C1 segment of cervical spinal cord (tissue), 14 donors: ENCODE results near the gene CHST8.

ENCODE experiments used
- DNase-seq, 14 donors: peaks; one replicate each; lab custom pipeline; 2025; lab: John Stamatoyannopoulos, UW

Gene CHST8

GRCh38 chr19:33763633-33764371, 142.0 kb downstream of the CHST8 start:
- peak in 11 of 14 donors; percentile 3 to 88 (median 30) for DNase-seq

GRCh38 chr19:33766623-33767022, 144.9 kb downstream of the CHST8 start:
- DNase-seq, result no peak

- no peak for DNase-seq
These were observed 146.2 kb downstream of the CHST8 start for GRCh38 chr19:33767898-33768413.

- no peak for DNase-seq
These were observed 147.5 kb downstream of the CHST8 start for GRCh38 chr19:33769208-33769607.

GRCh38 chr19:33770107-33770506, 148.4 kb downstream of the CHST8 start:
- peak in 1 of 14 donors; percentile 16 for DNase-seq

- DNase-seq, result peak in 11 of 14 donors; percentile 13 to 82 (median 57)
These were observed 149.8 kb downstream of the CHST8 start for GRCh38 chr19:33771384-33772101.

- DNase-seq, result no peak
These were observed 150.5 kb downstream of the CHST8 start for GRCh38 chr19:33772102-33772857.

GRCh38 chr19:33772858-33773180, 151.1 kb downstream of the CHST8 start:
- DNase-seq, result no peak

- no peak for DNase-seq
These were observed 152.2 kb downstream of the CHST8 start for GRCh38 chr19:33773704-33774624.

- DNase-seq, result no peak
These were observed 153.0 kb downstream of the CHST8 start for GRCh38 chr19:33774751-33775150.

- DNase-seq, result no peak
These were observed 154.2 kb downstream of the CHST8 start for GRCh38 chr19:33775731-33776487.

- no peak for DNase-seq
These were observed 155.6 kb downstream of the CHST8 start for GRCh38 chr19:33777351-33777750.

GRCh38 chr19:33777753-33778088, 156.0 kb downstream of the CHST8 start:
- DNase-seq, result no peak

- peak in 12 of 14 donors; percentile 20 to 88 (median 59) for DNase-seq
These were observed 156.5 kb downstream of the CHST8 start for GRCh38 chr19:33778089-33778791.

GRCh38 chr19:33779849-33780248, 158.1 kb downstream of the CHST8 start:
- no peak for DNase-seq

- no peak for DNase-seq
These were observed 158.5 kb downstream of the CHST8 start for GRCh38 chr19:33780251-33780650.

- DNase-seq, result no peak
These were observed 159.0 kb downstream of the CHST8 start for GRCh38 chr19:33780746-33781145.

GRCh38 chr19:33781415-33781935, 159.7 kb downstream of the CHST8 start:
- DNase-seq, result no peak

- no peak for DNase-seq
These were observed 160.2 kb downstream of the CHST8 start for GRCh38 chr19:33781996-33782395.

GRCh38 chr19:33784432-33784831, 162.7 kb downstream of the CHST8 start:
- no peak for DNase-seq
